GM23248 (cell line): ENCODE measurements around the gene FAM131A.

Experiments
- EZH2 ChIP-seq: fragments of 200-600 bp; sonication (generic); IDR thresholded peaks from 2 replicates; pipeline ENCODE4 v1.6.1; 2018; ENCODE audit warnings: antibody characterized with exemption, mild to moderate bottlenecking; ENCODE audit not compliant: insufficient read depth, poor library complexity, severe bottlenecking
- EZH2phosphoT487 ChIP-seq: fragments of 200-600 bp; sonication (generic); IDR thresholded peaks from 2 replicates; pipeline ENCODE4 v1.6.1; 2018; ENCODE audit warnings: antibody characterized with exemption, moderate library complexity, mild to moderate bottlenecking, low read depth; ENCODE audit not compliant: insufficient read depth

DNA sequence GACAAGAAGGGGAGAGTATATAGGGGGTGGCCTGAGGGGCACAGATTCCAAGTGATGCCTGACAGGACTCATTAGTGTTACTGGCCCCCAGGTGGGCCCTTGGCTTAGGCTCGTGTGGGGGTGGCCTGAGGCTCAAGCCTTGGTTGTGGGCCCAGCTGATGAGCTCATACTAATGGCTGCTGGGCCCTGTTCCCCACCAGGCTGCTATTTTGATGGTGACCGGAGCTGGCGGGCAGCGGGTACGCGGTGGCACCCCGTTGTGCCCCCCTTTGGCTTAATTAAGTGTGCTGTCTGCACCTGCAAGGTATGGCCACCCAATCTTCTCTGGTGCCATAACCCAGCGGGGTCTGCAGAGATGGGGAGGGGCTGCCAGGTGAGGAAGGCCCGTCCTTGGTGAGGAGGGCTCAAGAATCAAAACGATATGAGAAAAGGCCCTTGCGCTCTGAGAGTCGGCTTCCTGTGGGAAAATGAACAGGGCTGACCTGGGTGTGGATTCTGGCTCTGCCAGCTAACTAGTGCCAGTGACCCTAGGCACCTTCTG, 49.8 kb downstream of the FAM131A start:
- TF ChIP-seq EZH2: no peak
- no peak for TF ChIP-seq EZH2phosphoT487
